ENCODE data around the gene CD83. TPM values are rescaled to one million over a fixed set of nuclear protein-coding genes. Genes with fewer than 3 reads are reported as not detected.

The CD83 gene
- total RNA-seq, 1 experiment from 2014 or later: 15.2 TPM

GRCh38 chr6:14079433-14079832 lies 38.1 kb upstream of the CD83 start:
- no peaks in the 10 kb centered on the region for H3K36me3 ChIP-seq (ENCODE audit: low read depth, low read length)
- no peaks in the 10 kb centered on the region for H3K9me3 ChIP-seq (ENCODE audit: low read length)
- ChIA-PET CTCF (no interaction called here), POLR2A (ENCODE audit: unreplicated experiment) (interaction anchor here (0.6 kb wide), 1 partner anchor 38 kb away, joined by 3 read pairs; the partner anchor contains the start of gene CD83)
- no peak overlapping the region for H3K9ac ChIP-seq (ENCODE audit: low read length)
- peaks cover 7% of the 10 kb centered on the region for H3K4me1 ChIP-seq (ENCODE audit: insufficient read depth, low read length)
- H3K27ac ChIP-seq (ENCODE audit: low read length): no peak overlapping the region
- H2AFZ ChIP-seq (ENCODE audit: low read length): no peak overlapping the region
- BruUV-seq (replicated peaks): no TSS peak
- no peak overlapping the region for H3K4me2 ChIP-seq (ENCODE audit: low read length)
- no peaks in the 10 kb centered on the region for H3K79me2 ChIP-seq (ENCODE audit: low read length)
- H3F3A ChIP-seq (ENCODE audit: low read length, unreplicated experiment): no peaks in the 10 kb centered on the region
- peak; percentile 36 for DNase-seq
- no peaks in the 10 kb centered on the region for H4K20me1 ChIP-seq (ENCODE audit: low read length)
- ATAC-seq: peak; percentile 48; the same call in 1 of the 2 replicates
- no peaks in the 10 kb centered on the region for H3K27me3 ChIP-seq (ENCODE audit: low read length)
- intact Hi-C loops (cut with micrococcal nuclease): no loop called here
- no peak overlapping the region for H3K4me3 ChIP-seq (ENCODE audit: low read length)
- no peaks in the 10 kb centered on the region; the same call in 1 of the 2 replicates for H3K9me2 ChIP-seq (replicated peaks; ENCODE audit: low read length)
- no peak for TF ChIP-seq EZH2 (IDR thresholded peaks at IDR 0.05; ENCODE audit: low read length, unreplicated experiment)
- no peak for TF ChIP-seq CTCF (conservative IDR thresholded peaks at IDR 0.05; ENCODE audit: low read depth, low read length)
- TF ChIP-seq EZH2phosphoT487 (IDR thresholded peaks at IDR 0.05; ENCODE audit: borderline replicate concordance, low read length): no peak

- Histone ChIP-seq H3K4me1 (ENCODE audit: insufficient read depth, low read length) (peaks cover 2% of the 10 kb centered on the region), H3K4me3 (ENCODE audit: low read length) (no peak overlapping the region), H3K4me2 (ENCODE audit: low read length) (no peak overlapping the region), H4K20me1 (ENCODE audit: low read length) (no peaks in the 10 kb centered on the region), H3K9ac (ENCODE audit: low read length) (no peak overlapping the region), H3K9me3 (ENCODE audit: low read length) (no peaks in the 10 kb centered on the region), H2AFZ (ENCODE audit: low read length) (no peak overlapping the region), H3K9me2 (replicated peaks; ENCODE audit: low read length) (no peaks in the 10 kb centered on the region; the same call in 1 of the 2 replicates), H3K27me3 (ENCODE audit: low read length) (no peaks in the 10 kb centered on the region), H3F3A (ENCODE audit: low read length, unreplicated experiment) (no peaks in the 10 kb centered on the region), H3K27ac (ENCODE audit: low read length) (no peak overlapping the region), H3K36me3 (ENCODE audit: low read depth, low read length) (no peaks in the 10 kb centered on the region), H3K79me2 (ENCODE audit: low read length) (no peaks in the 10 kb centered on the region)
- intact Hi-C loops (cut with micrococcal nuclease): no loop called here
- no peak for TF ChIP-seq EZH2 (IDR thresholded peaks at IDR 0.05; ENCODE audit: low read length, unreplicated experiment)
- TF ChIP-seq CTCF (conservative IDR thresholded peaks at IDR 0.05; ENCODE audit: low read depth, low read length): no peak
- no peak for TF ChIP-seq EZH2phosphoT487 (IDR thresholded peaks at IDR 0.05; ENCODE audit: borderline replicate concordance, low read length)
- ChIA-PET CTCF (no interaction called here), POLR2A (ENCODE audit: unreplicated experiment) (interaction anchor here (0.7 kb wide), 1 partner anchor 100 kb away, joined by 8 read pairs; no protein-coding TSS in a partner anchor)
- no TSS peak for BruUV-seq (replicated peaks)
- ATAC-seq: no peak
- no peak for DNase-seq
These were observed 37.6 kb upstream of the CD83 start for GRCh38 chr6:14079971-14080370.

- intact Hi-C loops (cut with micrococcal nuclease): no loop called here
- CTCF ChIA-PET: no interaction called here
These were observed 36.4 kb upstream of the CD83 start for GRCh38 chr6:14081126-14081525.

More at GRCh38 chr6:14081126-14081525, 36.4 kb upstream of the CD83 start:
- no peak overlapping the region for H3K4me3 ChIP-seq (ENCODE audit: low read length)
- BruUV-seq (replicated peaks): no TSS peak
- no peak overlapping the region for H2AFZ ChIP-seq (ENCODE audit: low read length)
- no peak overlapping the region for H3K4me2 ChIP-seq (ENCODE audit: low read length)
- no peaks in the 10 kb centered on the region for H3K79me2 ChIP-seq (ENCODE audit: low read length)
- POLR2A ChIA-PET (ENCODE audit: unreplicated experiment): no interaction called here
- no peaks in the 10 kb centered on the region; the same call in 1 of the 2 replicates for H3K9me2 ChIP-seq (replicated peaks; ENCODE audit: low read length)
- DNase-seq (no peak), ATAC-seq (no peak)
- H4K20me1 ChIP-seq (ENCODE audit: low read length): no peaks in the 10 kb centered on the region
- H3K27me3 ChIP-seq (ENCODE audit: low read length): no peaks in the 10 kb centered on the region
- no peak overlapping the region for H3K27ac ChIP-seq (ENCODE audit: low read length)
- no peak overlapping the region for H3K9ac ChIP-seq (ENCODE audit: low read length)
- H3K36me3 ChIP-seq (ENCODE audit: low read depth, low read length): no peaks in the 10 kb centered on the region
- no peaks in the 10 kb centered on the region for H3K4me1 ChIP-seq (ENCODE audit: insufficient read depth, low read length)
- no peaks in the 10 kb centered on the region for H3F3A ChIP-seq (ENCODE audit: low read length, unreplicated experiment)
- no peaks in the 10 kb centered on the region for H3K9me3 ChIP-seq (ENCODE audit: low read length)
- TF ChIP-seq EZH2phosphoT487 (IDR thresholded peaks at IDR 0.05; ENCODE audit: borderline replicate concordance, low read length) (no peak), EZH2 (IDR thresholded peaks at IDR 0.05; ENCODE audit: low read length, unreplicated experiment) (no peak), CTCF (conservative IDR thresholded peaks at IDR 0.05; ENCODE audit: low read depth, low read length) (no peak)
